Endothelial cell of umbilical vein (primary cell): ENCODE measurements around the gene LATS2. TPM values are rescaled to one million over a fixed set of nuclear protein-coding genes. Genes with fewer than 3 reads are reported as not detected.
"Not testable (repeated sequence)": the region's sequence is repeated elsewhere in the genome, so short reads cannot be mapped to it uniquely, and the experiment has no call there.

Experiments
- BruUV-seq: library from RNA; stranded (reverse); fragments of 400-500 nt; replicated peaks from 2 replicates; lab custom pipeline; 2021; lab: Mats Ljungman, UMichigan
- CTCF ChIA-PET: fragments of 300-600, 350-600 bp; sonication (Branson Sonifier 250); formaldehyde crosslinking; loops from one replicate; lab custom pipeline; 2021; ENCODE audit warnings: antibody characterized with exemption, inconsistent platforms; lab: Charles Lee
- POLR2A ChIA-PET: fragments of 300-600, 350-600 bp; sonication (Branson Sonifier 250); formaldehyde crosslinking; loops from one replicate; lab custom pipeline; 2021; ENCODE audit warnings: antibody characterized with exemption, inconsistent platforms; lab: Charles Lee
- DNase-seq: peaks from one replicate; pipeline ENCODE4 v3.0.0-alpha.2; 2011; ENCODE audit warnings: low read depth, low spot score
- FAIRE-seq: peaks from 2 replicates; lab custom pipeline; 2011; peaks lifted over from hg19 to GRCh38; lab: Jason Lieb, UNC
- H2AFZ ChIP-seq: 2 replicates; pipeline ENCODE4 v1.6.0; 2012; ENCODE audit warnings: low read depth, low read length, control low read depth, inconsistent platforms
- H3K27ac ChIP-seq: 2 replicates; pipeline ENCODE4 v1.5.1; 2011; ENCODE audit warnings: low read depth, mild to moderate bottlenecking, control low read depth, low read length, moderate library complexity; ENCODE audit not compliant: insufficient read depth
- H3K27me3 ChIP-seq, 2 experiments: 2 replicates each; pipeline versions ENCODE4 v1.6.0 to v1.6.1; 2011; ENCODE audit warnings: low read length in 2 of 2, mixed read lengths in 1 of 2; ENCODE audit not compliant: control insufficient read depth in 2 of 2, insufficient read depth in 2 of 2
- H3K36me3 ChIP-seq, 2 experiments: 2 replicates in 1 of 2; 3 replicates in 1 of 2; pipeline ENCODE4 v1.5.1; 2011; ENCODE audit warnings: low read length in 2 of 2, mild to moderate bottlenecking in 1 of 2, moderate library complexity in 1 of 2; ENCODE audit not compliant: control insufficient read depth in 2 of 2, insufficient read depth in 2 of 2; ENCODE audit errors: extremely low read depth in 1 of 2
- H3K4me1 ChIP-seq: 3 replicates; pipeline ENCODE4 v1.5.1; 2011; ENCODE audit warnings: mild to moderate bottlenecking, low read length; ENCODE audit not compliant: control insufficient read depth, insufficient read depth; ENCODE audit errors: extremely low read depth
- H3K4me2 ChIP-seq: 2 replicates; pipeline ENCODE4 v1.6.1; 2011; ENCODE audit warnings: low read length, control low read depth, mixed read lengths; ENCODE audit not compliant: insufficient read depth
- H3K4me3 ChIP-seq, 3 experiments: fragments of 200-600 bp in 1 of 3; sonication (generic), shearing (Covaris generic) in 1 of 3; replicated peaks in 1 of 3; 2 replicates each; pipeline ENCODE4 v1.5.1; 2011 to 2016; ENCODE audit warnings: control low read depth in 3 of 3, low read length in 3 of 3, mild to moderate bottlenecking in 2 of 3, inconsistent platforms in 1 of 3, low read depth in 1 of 3, moderate library complexity in 1 of 3; ENCODE audit not compliant: insufficient read depth in 1 of 3
- H3K79me2 ChIP-seq: 2 replicates; pipeline ENCODE4 v1.6.0; 2012; ENCODE audit warnings: low read length, inconsistent platforms; ENCODE audit not compliant: control insufficient read depth, insufficient read depth
- H3K9ac ChIP-seq: replicated peaks from 2 replicates; pipeline ENCODE3; 2011; ENCODE audit warnings: low read length, control low read depth; ENCODE audit not compliant: insufficient read depth; ENCODE audit errors: extremely low read depth
- H3K9me1 ChIP-seq: replicated peaks from 3 replicates; pipeline ENCODE4 v1.6.0; 2011; ENCODE audit warnings: mild to moderate bottlenecking, low read length; ENCODE audit not compliant: control insufficient read depth, insufficient read depth; ENCODE audit errors: extremely low read depth
- H3K9me3 ChIP-seq: replicated peaks from 2 replicates; pipeline ENCODE4 v1.5.1; 2012; ENCODE audit warnings: low read length, inconsistent platforms; ENCODE audit not compliant: control insufficient read depth, insufficient read depth
- H4K20me1 ChIP-seq: replicated peaks from 2 replicates; pipeline ENCODE3; 2011; ENCODE audit warnings: mild to moderate bottlenecking, low read length; ENCODE audit not compliant: control insufficient read depth, insufficient read depth; ENCODE audit errors: extremely low read depth
- CTCF ChIP-seq, 2 donors: IDR thresholded peaks; 1 replicate in 1 of 2; 2 replicates in 1 of 2; pipeline ENCODE4 v1.5.1; 2011; ENCODE audit warnings: low read length in 2 of 2, mild to moderate bottlenecking in 2 of 2, moderate library complexity in 2 of 2, control low read depth in 1 of 2, inconsistent platforms in 1 of 2, low read depth in 1 of 2; ENCODE audit not compliant: insufficient read depth in 1 of 2; ENCODE audit errors: extremely low read depth in 1 of 2
- EZH2 ChIP-seq: IDR thresholded peaks from 2 replicates; pipeline ENCODE4 v1.6.1; 2012; ENCODE audit warnings: borderline replicate concordance, low read depth, mild to moderate bottlenecking, moderate library complexity, low read length, inconsistent platforms; ENCODE audit not compliant: severe bottlenecking
- FOS ChIP-seq: IDR thresholded peaks from 2 replicates; pipeline ENCODE4 v1.6.1; 2011; ENCODE audit warnings: mild to moderate bottlenecking, low read length, moderate library complexity, borderline replicate concordance; ENCODE audit not compliant: insufficient read depth
- GATA2 ChIP-seq: IDR thresholded peaks from 2 replicates; pipeline ENCODE4 v1.7.0; 2011; ENCODE audit warnings: low read depth, mild to moderate bottlenecking, moderate library complexity, mixed read lengths, low read length; ENCODE audit not compliant: insufficient read length, insufficient read depth
- JUN ChIP-seq: IDR thresholded peaks from 2 replicates; pipeline ENCODE4 v1.6.1; 2011; ENCODE audit warnings: borderline replicate concordance, low read depth; ENCODE audit not compliant: insufficient read length, insufficient read depth
- MAX ChIP-seq: IDR thresholded peaks from 2 replicates; pipeline ENCODE4 v1.6.1; 2011; ENCODE audit not compliant: insufficient read depth, insufficient read length
- MYC ChIP-seq: IDR thresholded peaks from one replicate; pipeline ENCODE4 v1.6.1; 2011; ENCODE audit warnings: mild to moderate bottlenecking, low read depth, low read length
- POLR2A ChIP-seq: IDR thresholded peaks from 2 replicates; pipeline ENCODE4 v1.6.1; 2012; ENCODE audit warnings: low read depth, mild to moderate bottlenecking, control low read depth, low read length
- POLR2AphosphoS5 ChIP-seq: IDR thresholded peaks from 2 replicates; pipeline ENCODE4 v1.6.1; 2012; ENCODE audit warnings: low read depth, mild to moderate bottlenecking, control low read depth, low read length, moderate library complexity; ENCODE audit not compliant: insufficient read depth
- dilution Hi-C: fragments of 300-500 bp; cut with MboI; formaldehyde crosslinking; loops from one replicate; pipeline ENCODE4 v1.15.0; 2019; ENCODE audit warnings: low sequenced_read_pairs; ENCODE audit not compliant: extremely low pct_ligation_motif_present
- intact Hi-C: fragments of 100-400 bp; cut with micrococcal nuclease; formaldehyde crosslinking; loops from one replicate; pipeline ENCODE4 v1.10.0; 2022
- polyA plus RNA-seq, 4 experiments: library from polyadenylated mRNA; depleted of rRNA in 3 of 4; stranded (reverse) in 3 of 4; unstranded in 1 of 4; fragments of >200 nt; gene quantifications; 2 replicates each; pipeline versions ENCODE4 v1.2.1 to v1.2.3, GENCODE V29; 2011 to 2012; ENCODE audit warnings: missing spikeins in 1 of 4
- total RNA-seq: library from RNA; stranded (reverse); gene quantifications from 2 replicates; pipeline ENCODE4 v1.2.3, GENCODE V29; 2021

LATS2 gene
- total and polyA plus RNA-seq, 2 donors (not counting 3 experiments of a cell fraction or from before 2014, with no cell fraction given): 33.5 to 67.6 TPM

- peaks cover 59% of the 10 kb centered on the region for H3K4me1 ChIP-seq
- BruUV-seq: no TSS peak
- intact Hi-C loops (no loop called here), dilution Hi-C loops (no loop called here)
- peaks cover 17% of the 10 kb centered on the region for H4K20me1 ChIP-seq
- no peak overlapping the region for H3K4me3 ChIP-seq
- POLR2A ChIA-PET: no interaction called here
- no peak overlapping the region for H3K9ac ChIP-seq
- peaks cover 0 to 9% of the 10 kb centered on the region in 2 experiments for H3K36me3 ChIP-seq
- H3K79me2 ChIP-seq: peaks cover 99% of the 10 kb centered on the region
- H2AFZ ChIP-seq: no peak overlapping the region
- no peak overlapping the region for H3K4me2 ChIP-seq
- DNase-seq (no peak), FAIRE-seq (no peak)
- no peak overlapping the region for H3K27ac ChIP-seq
- CTCF ChIA-PET: interaction anchor here (1.0 kb wide), 1 partner anchor 11 kb away, joined by 4 read pairs; no protein-coding TSS in a partner anchor
- H3K27me3 ChIP-seq: no peaks in the 10 kb centered on the region
- no peaks in the 10 kb centered on the region for H3K9me1 ChIP-seq
- H3K9me3 ChIP-seq: no peaks in the 10 kb centered on the region
- TF ChIP-seq MYC: no peak
- no peak for TF ChIP-seq JUN
- TF ChIP-seq MAX: no peak
- TF ChIP-seq CTCF (IDR thresholded peaks at IDR 0.05; ENCODE audit: extremely low read depth in 1 of 2, insufficient read depth in 1 of 2, low read depth in 1 of 2, low read length in 2 of 2): no peak
- no peak for TF ChIP-seq GATA2
- TF ChIP-seq POLR2A: no peak
- no peak for TF ChIP-seq POLR2AphosphoS5
- TF ChIP-seq FOS: no peak
- no peak for TF ChIP-seq EZH2
Measured at GRCh38 chr13:21050288-21051197, 10.8 kb downstream of the LATS2 start.

- POLR2A ChIA-PET, H3K4me2 ChIP-seq, BruUV-seq, H3K4me3 ChIP-seq, dilution Hi-C loops, H2AFZ ChIP-seq, intact Hi-C loops, H3K9me1 ChIP-seq, H3K9ac ChIP-seq, H3K27me3 ChIP-seq, FAIRE-seq, H3K9me3 ChIP-seq, H3K27ac ChIP-seq, DNase-seq: not testable (repeated sequence)
- H3K4me1 ChIP-seq: peaks cover 56% of the 10 kb centered on the region
- CTCF ChIA-PET: interaction anchor here (0.5 to 1.3 kb wide), 3 partner anchors 9 to 20 kb away, joined by 3 to 4 read pairs (median 3); no protein-coding TSS in a partner anchor
- H3K79me2 ChIP-seq: peaks cover 99% of the 10 kb centered on the region
- H4K20me1 ChIP-seq: peaks cover 14% of the 10 kb centered on the region
- H3K36me3 ChIP-seq: peaks cover 0 to 13% of the 10 kb centered on the region in 2 experiments
Measured at GRCh38 chr13:21049731-21050130, 11.7 kb downstream of the LATS2 start.
